OCI-LY7 (cell line): ENCODE measurements around the gene ADAMTSL2. TPM values are rescaled to one million over a fixed set of nuclear protein-coding genes. Genes with fewer than 3 reads are reported as not detected.

Source experiments
- BruUV-seq: library from RNA; stranded (reverse); fragments of 400-500 nt; replicated peaks from 2 replicates; lab custom pipeline; 2021; lab: Mats Ljungman, UMichigan
- CTCF ChIA-PET: fragments of 300-600 bp; sonication (Branson Sonifier 250); formaldehyde crosslinking; loops from one replicate; lab custom pipeline; 2022; ENCODE audit warnings: antibody characterized with exemption; ENCODE audit not compliant: unreplicated experiment; lab: Charles Lee
- POLR2A ChIA-PET: fragments of 300-600 bp; sonication (Branson Sonifier 250); formaldehyde crosslinking; loops from one replicate; lab custom pipeline; 2022; ENCODE audit warnings: antibody characterized with exemption; lab: Charles Lee
- DNase-seq: peaks from one replicate; pipeline ENCODE4 v3.0.0-alpha.2; 2015; ENCODE audit warnings: low spot score
- H2AFZ ChIP-seq: fragments of 200-600 bp; sonication (generic), shearing (Covaris generic); 2 replicates; pipeline ENCODE4 v1.6.1; 2014; ENCODE audit warnings: mild to moderate bottlenecking, antibody characterized with exemption, low read length, moderate library complexity
- H3K27ac ChIP-seq: fragments of 200-600 bp; sonication (generic); 2 replicates; pipeline ENCODE4 v1.5.1; 2014; ENCODE audit warnings: mixed run types, low read depth, mild to moderate bottlenecking, moderate library complexity, low read length, inconsistent platforms; ENCODE audit not compliant: poor library complexity, severe bottlenecking
- H3K36me3 ChIP-seq: fragments of 200-600 bp; sonication (generic); 2 replicates; pipeline ENCODE4 v1.6.1; 2014; ENCODE audit warnings: mild to moderate bottlenecking, antibody characterized with exemption, low read length, moderate library complexity, mixed read lengths; ENCODE audit not compliant: insufficient read depth
- H3K4me1 ChIP-seq: fragments of 200-600 bp; sonication (generic); 2 replicates; pipeline ENCODE4 v1.5.1; 2014; ENCODE audit warnings: mild to moderate bottlenecking, low read length; ENCODE audit not compliant: insufficient read depth, poor library complexity, severe bottlenecking
- H3K4me2 ChIP-seq: fragments of 200-600 bp; sonication (generic); 2 replicates; pipeline ENCODE4 v1.6.1; 2014; ENCODE audit warnings: mild to moderate bottlenecking, low read length
- H3K4me3 ChIP-seq: fragments of 200-600 bp; sonication (generic); 2 replicates; pipeline ENCODE4 v1.5.1; 2014; ENCODE audit warnings: mild to moderate bottlenecking, low read depth, low read length; ENCODE audit not compliant: poor library complexity, severe bottlenecking
- H3K79me2 ChIP-seq: fragments of 200-600 bp; sonication (generic); 2 replicates; pipeline ENCODE4 v1.6.1; 2016; ENCODE audit warnings: low read depth, mild to moderate bottlenecking, low read length, moderate library complexity, mixed read lengths; ENCODE audit not compliant: insufficient read depth
- H3K9me2 ChIP-seq: fragments of 200-600 bp; sonication (generic); 2 replicates; pipeline ENCODE4 v1.6.1; 2016; ENCODE audit warnings: mild to moderate bottlenecking, low read length, mixed read lengths; ENCODE audit not compliant: insufficient read depth
- H3K9me3 ChIP-seq: fragments of 200-600 bp; sonication (generic); 2 replicates; pipeline ENCODE4 v1.6.1; 2014; ENCODE audit warnings: mild to moderate bottlenecking, mixed run types, low read length, mixed read lengths
- H4K20me1 ChIP-seq: fragments of 200-600 bp; sonication (generic); 2 replicates; pipeline ENCODE4 v1.6.1; 2014; ENCODE audit warnings: mild to moderate bottlenecking, antibody characterized with exemption, low read length, moderate library complexity, mixed read lengths; ENCODE audit not compliant: insufficient read depth
- CTCF ChIP-seq: fragments of 200-600 bp; sonication (generic); conservative IDR thresholded peaks from 2 replicates; pipeline ENCODE4 v1.5.1; 2014; ENCODE audit warnings: mild to moderate bottlenecking, antibody characterized with exemption, low read length, moderate library complexity, mixed read lengths
- EZH2phosphoT487 ChIP-seq: fragments of 200-600 bp; sonication (generic); IDR thresholded peaks from 2 replicates; pipeline ENCODE4 v1.6.1; 2018; ENCODE audit warnings: low read depth, borderline replicate concordance, mild to moderate bottlenecking, mixed run types, antibody characterized with exemption, low read length, moderate library complexity, mixed read lengths
- intact Hi-C: fragments of 100-400 bp; cut with micrococcal nuclease; formaldehyde crosslinking; loops from one replicate; pipeline ENCODE4 v1.10.0; 2022; ENCODE audit not compliant: unreplicated experiment
- total RNA-seq, 2 experiments: library from RNA; depleted of rRNA in 1 of 2; stranded (reverse); fragments of >200 nt in 1 of 2; shearing (Covaris generic) in 1 of 2; gene quantifications; 2 replicates each; pipeline ENCODE4 v1.2.3, GENCODE V29; 2014 to 2022

The ADAMTSL2 gene
- total RNA-seq, 2 experiments from 2014 or later: 0.88 TPM; not detected in 1

- no peaks in the 10 kb centered on the region for H3K79me2 ChIP-seq
- no TSS peak for BruUV-seq
- peaks cover 16% of the 10 kb centered on the region for H3K4me1 ChIP-seq
- TF ChIP-seq EZH2phosphoT487: no peak
- no peak for TF ChIP-seq CTCF
- no peak overlapping the region for H3K4me3 ChIP-seq
- POLR2A ChIA-PET: no interaction called here
- CTCF ChIA-PET: interaction anchor here (0.5 kb wide), 2 partner anchors 55 to 1810 kb away, joined by 3 read pairs; no protein-coding TSS in a partner anchor
- H3K27ac ChIP-seq: no peak overlapping the region
- H3K4me2 ChIP-seq: no peak overlapping the region
- intact Hi-C loops: no loop called here
- no peaks in the 10 kb centered on the region for H3K36me3 ChIP-seq
- no peak for DNase-seq
- H2AFZ ChIP-seq: no peak overlapping the region
- no peaks in the 10 kb centered on the region for H4K20me1 ChIP-seq
- H3K9me3 ChIP-seq: no peaks in the 10 kb centered on the region
- H3K9me2 ChIP-seq: no peaks in the 10 kb centered on the region
Measured at GRCh38 chr9:133543772-133544467, 9.4 kb downstream of the ADAMTSL2 start.

- no TSS peak for BruUV-seq
- H3K4me1 ChIP-seq: peaks cover 11% of the 10 kb centered on the region
Measured at GRCh38 chr9:133545494-133546286, 11.2 kb downstream of the ADAMTSL2 start.

More at GRCh38 chr9:133545494-133546286, 11.2 kb downstream of the ADAMTSL2 start:
- no peak for DNase-seq
- no peaks in the 10 kb centered on the region for H4K20me1 ChIP-seq
- H3K4me2 ChIP-seq: no peak overlapping the region
- H3K27ac ChIP-seq: no peak overlapping the region
- H3K4me3 ChIP-seq: no peak overlapping the region
- no peaks in the 10 kb centered on the region for H3K79me2 ChIP-seq
- CTCF ChIA-PET: no interaction called here
- H3K36me3 ChIP-seq: no peaks in the 10 kb centered on the region
- H2AFZ ChIP-seq: no peak overlapping the region
- intact Hi-C loops: no loop called here
- no peak for TF ChIP-seq EZH2phosphoT487
- no peak for TF ChIP-seq CTCF
- H3K9me3 ChIP-seq: no peaks in the 10 kb centered on the region
- POLR2A ChIA-PET: no interaction called here
- H3K9me2 ChIP-seq: no peaks in the 10 kb centered on the region
